ENCODE measurements around the gene TMTC1. TPM values are rescaled to one million over a fixed set of nuclear protein-coding genes. Genes with fewer than 3 reads are reported as not detected.

TMTC1 gene
- total RNA-seq, 2 experiments from 2014 or later = not detected

DNA sequence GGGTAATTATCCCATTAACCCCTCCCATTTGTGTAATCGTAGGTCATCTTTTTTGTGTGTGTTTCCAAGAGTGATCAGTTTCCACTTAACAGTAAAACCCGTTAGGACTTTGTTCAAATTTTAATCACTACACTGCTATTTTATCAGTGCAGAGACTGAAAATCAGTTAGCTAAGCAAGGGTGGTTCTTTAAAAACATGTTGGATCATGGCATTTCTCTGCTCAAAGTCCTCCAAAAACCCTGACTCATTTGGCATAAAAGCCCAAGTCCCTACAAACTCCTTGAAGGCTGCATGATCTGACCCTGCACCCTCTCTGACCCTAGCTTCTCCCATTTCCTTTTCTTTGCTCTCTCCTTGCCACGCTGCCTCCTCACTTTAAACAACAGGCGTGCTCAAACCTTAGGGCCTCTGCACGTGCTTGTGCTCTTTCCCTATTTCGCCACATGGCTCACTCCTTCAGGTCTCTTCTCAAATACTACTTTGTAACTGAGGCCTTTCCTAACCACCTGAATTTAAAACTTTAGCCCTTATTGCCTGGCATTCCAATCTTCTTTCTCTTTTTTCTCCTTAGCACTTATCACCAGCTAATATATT is 273.1 kb downstream of the TMTC1 start:
- H3K4me1 Mint-ChIP-seq = no peaks in the 10 kb centered on the region

DNA sequence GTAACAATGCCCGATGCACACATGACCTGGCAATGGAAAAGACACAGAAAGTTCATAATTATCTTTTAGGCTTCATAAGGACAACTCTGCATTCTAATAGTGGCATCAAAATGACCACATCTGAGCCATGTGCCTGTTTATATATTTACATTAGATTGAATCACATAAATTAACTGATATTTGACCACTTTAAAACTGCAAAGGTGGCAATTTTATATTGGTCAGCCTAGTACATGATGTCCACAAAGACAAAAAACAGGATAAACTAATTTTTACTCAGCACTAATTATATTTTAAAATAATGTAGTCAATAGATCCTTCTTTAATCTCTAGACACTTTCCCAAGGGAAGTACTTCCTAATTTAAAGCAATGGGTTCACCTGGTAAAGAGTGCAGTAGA is 274.2 kb downstream of the TMTC1 start:
- Mint-ChIP-seq H3K27me3 (peaks cover 19% of the 10 kb centered on the region), H3K4me3 (no peak overlapping the region), H3K4me1 (no peaks in the 10 kb centered on the region), H3K36me3 (ENCODE audit: low read depth) (no peaks in the 10 kb centered on the region), H3K27ac (no peak overlapping the region), H3K9me3 (no peaks in the 10 kb centered on the region)
- ChIA-PET POLR2A (no interaction called here), CTCF (no interaction called here)
- DNase-seq = no peak

More for the DNA sequence above, 273.1 kb downstream of the TMTC1 start:
- H3K36me3 Mint-ChIP-seq (ENCODE audit: low read depth) = no peaks in the 10 kb centered on the region
- POLR2A ChIA-PET = no interaction called here
- H3K4me3 Mint-ChIP-seq = no peak overlapping the region
- H3K27me3 Mint-ChIP-seq = peaks cover 26% of the 10 kb centered on the region
- DNase-seq = no peak
- no peaks in the 10 kb centered on the region for H3K9me3 Mint-ChIP-seq
- no peak overlapping the region for H3K27ac Mint-ChIP-seq
- CTCF ChIA-PET = no interaction called here

DNA sequence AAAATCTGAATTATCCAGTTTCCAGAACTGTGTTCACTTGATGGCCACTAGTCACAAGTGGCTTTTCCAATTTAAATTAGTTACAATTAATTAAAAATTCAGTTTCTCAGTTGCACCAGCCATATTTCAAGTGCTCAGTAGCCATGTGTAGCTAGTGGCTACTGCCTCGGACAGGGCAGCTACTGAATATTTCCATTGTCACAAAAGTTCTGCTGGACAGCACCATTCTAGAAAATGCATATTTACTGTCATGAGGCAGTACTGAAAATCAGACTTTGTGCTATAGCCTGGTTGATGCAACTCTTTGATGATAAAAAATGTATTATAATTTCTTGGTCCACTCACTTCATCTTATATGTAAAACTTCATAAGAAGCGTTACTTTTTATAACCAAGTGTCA is 274.8 kb downstream of the TMTC1 start:
- Mint-ChIP-seq H3K9me3 (no peaks in the 10 kb centered on the region), H3K4me1 (no peaks in the 10 kb centered on the region), H3K36me3 (ENCODE audit: low read depth) (no peaks in the 10 kb centered on the region), H3K27ac (no peak overlapping the region), H3K4me3 (no peak overlapping the region), H3K27me3 (peaks cover 20% of the 10 kb centered on the region)
- POLR2A ChIA-PET = no interaction called here
- DNase-seq = no peak
- CTCF ChIA-PET = no interaction called here

DNA sequence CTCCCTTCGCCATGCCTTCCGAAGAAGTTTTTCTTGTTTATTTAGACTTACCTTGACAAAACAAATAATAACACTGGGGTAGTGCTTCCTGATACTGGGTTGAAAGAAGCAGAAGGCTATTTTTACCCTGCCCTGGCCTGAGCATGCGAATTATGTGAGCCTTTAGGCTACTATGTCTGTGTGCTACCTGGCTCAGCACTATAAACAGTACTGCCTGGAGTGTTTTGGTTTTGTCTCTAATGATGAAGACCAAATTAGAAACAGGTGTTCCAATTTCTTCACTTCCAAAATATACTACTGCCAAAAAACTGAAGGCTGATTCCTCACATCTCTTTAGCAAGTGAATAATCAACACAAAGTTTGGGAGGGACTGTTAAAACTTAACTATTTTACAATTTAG is 278.6 kb downstream of the TMTC1 start:
- H3K9me3 Mint-ChIP-seq = no peaks in the 10 kb centered on the region
- DNase-seq = no peak
- H3K4me1 Mint-ChIP-seq = no peaks in the 10 kb centered on the region
- ChIA-PET CTCF (no interaction called here), POLR2A (no interaction called here)
- H3K36me3 Mint-ChIP-seq (ENCODE audit: low read depth) = no peaks in the 10 kb centered on the region
- H3K27me3 Mint-ChIP-seq = peaks cover 16% of the 10 kb centered on the region
- H3K4me3 Mint-ChIP-seq = no peak overlapping the region
- no peak overlapping the region for H3K27ac Mint-ChIP-seq

DNA sequence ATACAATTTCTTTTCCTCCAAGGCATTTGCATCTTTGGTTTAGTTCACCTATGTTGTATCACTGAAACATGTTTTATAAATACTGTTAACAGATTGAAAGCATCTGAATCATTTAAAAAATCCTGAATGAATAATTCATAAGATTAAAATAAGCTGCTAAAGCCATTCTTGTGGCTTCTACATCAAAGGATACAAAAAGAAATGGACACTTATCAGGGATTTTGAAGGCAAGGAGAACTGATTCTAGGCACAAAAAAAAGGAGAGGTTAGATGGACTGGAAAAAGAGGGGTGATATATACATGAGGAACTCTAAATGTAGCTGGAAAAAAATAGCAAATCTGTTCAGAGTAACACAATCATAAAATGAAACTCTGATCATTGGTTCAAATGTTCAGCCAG is 280.5 kb downstream of the TMTC1 start:
- H3K27me3 Mint-ChIP-seq = peaks cover 16% of the 10 kb centered on the region
- no peaks in the 10 kb centered on the region for H3K36me3 Mint-ChIP-seq (ENCODE audit: low read depth)
- no peaks in the 10 kb centered on the region for H3K9me3 Mint-ChIP-seq
- ChIA-PET CTCF (no interaction called here), POLR2A (no interaction called here)
- H3K4me1 Mint-ChIP-seq = no peaks in the 10 kb centered on the region
- no peak overlapping the region for H3K4me3 Mint-ChIP-seq
- no peak overlapping the region for H3K27ac Mint-ChIP-seq
- no peak for DNase-seq

DNA sequence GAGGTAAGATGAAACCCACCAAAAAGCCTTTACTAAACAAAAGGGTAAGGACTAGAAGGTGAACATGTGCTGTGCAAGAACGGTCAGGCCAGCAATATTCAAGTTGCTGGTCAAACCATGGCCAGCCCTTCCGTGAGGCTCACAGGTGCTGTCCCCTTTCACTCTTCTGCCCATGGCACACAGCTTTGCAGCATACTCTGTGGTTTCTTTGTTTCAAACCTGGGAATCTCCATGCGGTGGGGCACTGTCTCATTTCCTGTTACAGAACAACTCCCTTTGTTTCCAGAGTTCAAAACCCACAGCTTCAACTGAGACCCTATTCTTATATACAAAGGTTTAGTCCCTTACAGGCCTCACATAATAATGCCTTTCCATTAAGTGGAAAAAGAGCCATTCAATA is 284.5 kb downstream of the TMTC1 start:
- no peak overlapping the region for H3K4me3 Mint-ChIP-seq
- no peaks in the 10 kb centered on the region for H3K36me3 Mint-ChIP-seq (ENCODE audit: low read depth)
- H3K4me1 Mint-ChIP-seq = no peaks in the 10 kb centered on the region
- no peak for DNase-seq
- peaks cover 7% of the 10 kb centered on the region for H3K27me3 Mint-ChIP-seq
- no peak overlapping the region for H3K27ac Mint-ChIP-seq
- POLR2A ChIA-PET = no interaction called here
- CTCF ChIA-PET = no interaction called here
- H3K9me3 Mint-ChIP-seq = no peaks in the 10 kb centered on the region

DNA sequence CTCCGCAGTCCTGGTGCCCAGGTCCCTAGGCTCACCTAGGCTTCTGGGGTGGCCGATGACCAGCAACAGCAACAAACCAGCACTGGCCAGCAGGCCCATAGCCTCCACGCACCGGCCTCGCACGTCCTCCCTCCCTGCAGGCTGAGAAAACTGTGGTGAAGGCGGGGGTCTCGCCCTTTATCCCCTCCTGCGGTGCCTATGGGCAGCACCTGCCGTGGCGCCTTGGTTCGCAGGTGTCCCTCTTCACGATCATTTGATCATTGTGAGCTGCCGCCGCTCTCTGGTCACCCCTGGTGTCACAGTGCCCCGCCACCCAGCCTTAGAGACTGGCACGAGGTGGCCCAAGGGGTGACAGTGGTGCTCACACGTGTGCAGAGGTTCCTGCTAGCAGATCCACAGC is 286.2 kb downstream of the TMTC1 start, which contains the start of gene OVCH1:
Gene OVCH1, minus strand, starts transcription at position 99 of the 400 bp plus-strand sequence. Its CDS starts 0 bp downstream, at position 99.
- Mint-ChIP-seq H3K27me3 (peaks cover 7% of the 10 kb centered on the region), H3K4me3 (no peak within 1 kb of the TSS), H3K9me3 (no peaks in the 10 kb centered on the region), H3K4me1 (no peaks in the 10 kb centered on the region), H3K36me3 (ENCODE audit: low read depth) (no peaks in the 10 kb centered on the region), H3K27ac (no peak within 1 kb of the TSS)
- DNase-seq = no peak
- POLR2A ChIA-PET = no interaction called here
- CTCF ChIA-PET = no interaction called here

DNA sequence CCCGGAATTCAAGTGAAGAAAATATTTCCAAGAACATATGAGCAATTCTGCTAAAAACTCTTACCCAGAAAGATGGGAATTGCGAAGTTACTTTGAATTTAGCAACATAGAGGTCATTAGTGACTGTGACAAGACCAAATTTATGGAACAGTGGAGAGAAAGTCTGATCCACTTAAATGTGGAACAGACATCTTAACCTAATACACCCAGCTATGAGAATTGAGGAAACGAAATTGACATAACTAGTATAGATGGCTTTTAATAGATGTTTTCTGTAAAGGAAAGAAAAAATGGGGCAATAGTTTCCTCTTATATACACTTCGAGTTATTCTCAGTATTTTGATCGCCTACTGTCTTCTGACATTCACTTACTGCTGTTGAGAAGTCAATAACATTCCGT is 290.9 kb downstream of the TMTC1 start:
- Mint-ChIP-seq H3K9me3 (no peaks in the 10 kb centered on the region), H3K27me3 (peaks cover 24% of the 10 kb centered on the region), H3K4me1 (no peaks in the 10 kb centered on the region), H3K36me3 (ENCODE audit: low read depth) (no peaks in the 10 kb centered on the region), H3K27ac (no peak overlapping the region), H3K4me3 (no peak overlapping the region)
- ChIA-PET POLR2A (no interaction called here), CTCF (interaction anchor here (0.6 kb wide), 1 partner anchor 1753 kb away, joined by 3 read pairs; no protein-coding TSS in a partner anchor)
- DNase-seq = no peak

DNA sequence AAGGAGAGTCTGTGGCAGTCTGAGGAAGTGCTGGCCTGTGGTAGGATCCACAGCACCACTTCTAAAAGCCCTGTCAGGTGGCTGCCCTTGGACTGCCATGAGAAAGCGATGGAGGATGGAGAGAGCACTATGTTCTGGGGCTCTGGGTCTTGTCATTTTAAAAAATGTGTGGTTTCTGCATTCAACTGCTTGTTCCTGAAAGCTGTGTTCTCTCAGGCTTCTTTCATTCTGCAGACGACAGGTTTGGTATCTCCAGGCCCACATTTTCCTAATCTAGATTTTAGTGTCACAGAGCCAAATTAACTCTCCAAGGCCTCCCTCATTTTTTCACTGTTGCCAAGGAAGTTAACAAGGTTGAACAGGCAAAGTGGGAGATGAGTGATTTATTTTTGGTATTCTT is 296.8 kb downstream of the TMTC1 start:
- no peaks in the 10 kb centered on the region for H3K36me3 Mint-ChIP-seq (ENCODE audit: low read depth)
- H3K9me3 Mint-ChIP-seq = no peaks in the 10 kb centered on the region
- ChIA-PET POLR2A (no interaction called here), CTCF (no interaction called here)
- H3K4me3 Mint-ChIP-seq = no peak overlapping the region
- H3K4me1 Mint-ChIP-seq = no peaks in the 10 kb centered on the region
- no peak for DNase-seq
- peaks cover 19% of the 10 kb centered on the region for H3K27me3 Mint-ChIP-seq
- H3K27ac Mint-ChIP-seq = no peak overlapping the region

DNA sequence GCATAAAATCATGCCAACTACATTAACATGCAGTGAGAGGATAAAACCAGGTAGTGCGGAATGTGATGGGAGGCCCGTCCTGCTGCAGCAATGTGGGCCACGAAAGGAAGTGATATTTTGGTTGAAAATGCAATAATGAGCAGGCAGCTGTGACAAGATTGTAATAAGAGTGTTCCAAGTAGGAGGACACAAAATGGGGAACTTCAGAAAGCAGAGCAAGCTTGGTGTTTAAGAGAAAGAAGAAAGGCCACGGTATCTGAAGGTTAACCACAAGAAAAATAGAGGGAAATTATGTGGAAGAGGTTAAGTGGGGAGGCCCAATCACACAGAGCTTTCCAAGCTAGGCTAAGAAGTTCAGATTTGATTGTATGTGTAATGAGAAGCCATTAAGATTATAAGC is 320.5 kb downstream of the TMTC1 start:
- Mint-ChIP-seq H3K4me1 (no peaks in the 10 kb centered on the region), H3K36me3 (ENCODE audit: low read depth) (no peaks in the 10 kb centered on the region), H3K27ac (no peak overlapping the region), H3K27me3 (no peaks in the 10 kb centered on the region), H3K4me3 (no peak overlapping the region), H3K9me3 (no peaks in the 10 kb centered on the region)
- DNase-seq = no peak
- ChIA-PET CTCF (no interaction called here), POLR2A (no interaction called here)

DNA sequence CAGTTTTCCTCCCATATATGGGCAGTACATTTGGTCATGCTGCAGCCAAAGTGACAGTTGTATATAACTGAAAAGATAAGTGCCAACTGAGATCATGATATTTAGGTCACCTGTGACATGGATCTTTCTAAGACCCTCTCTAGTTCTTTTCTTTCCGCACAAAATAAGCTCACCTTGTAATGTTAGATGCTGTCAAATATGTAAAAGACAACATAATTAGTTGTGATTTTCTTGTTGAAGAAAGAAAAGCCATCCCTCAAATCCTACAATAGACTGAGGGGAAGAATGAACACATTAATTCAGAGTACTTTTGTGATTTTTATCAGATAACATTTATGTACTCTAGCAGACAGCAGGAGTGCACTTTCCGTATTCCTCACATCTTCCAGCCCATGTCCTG is 323.7 kb downstream of the TMTC1 start:
- CTCF ChIA-PET = no interaction called here

DNA sequence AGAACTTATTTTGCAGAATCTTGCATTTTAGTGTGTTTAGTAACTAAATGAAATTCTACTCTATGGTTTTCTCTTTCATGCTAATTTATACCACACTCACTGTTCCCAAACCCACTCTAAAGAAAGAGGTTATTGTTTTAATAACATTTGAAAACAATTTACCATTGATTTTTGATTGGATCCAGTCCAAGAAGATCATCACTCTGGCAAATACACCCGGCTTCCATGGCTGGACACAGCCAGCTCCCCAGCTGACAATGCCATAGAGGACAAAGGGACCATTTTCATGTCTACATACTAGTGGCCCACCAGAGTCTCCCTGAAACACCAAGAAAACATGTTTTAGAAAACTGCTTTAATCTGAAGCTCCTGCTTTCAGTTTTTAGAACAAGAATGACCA is 328.7 kb downstream of the TMTC1 start:
- no peaks in the 10 kb centered on the region for H3K4me1 Mint-ChIP-seq

More for the DNA sequence above, 323.7 kb downstream of the TMTC1 start:
- no peaks in the 10 kb centered on the region for H3K4me1 Mint-ChIP-seq
- no peak for DNase-seq
- peaks cover 1% of the 10 kb centered on the region for H3K27me3 Mint-ChIP-seq
- no peaks in the 10 kb centered on the region for H3K9me3 Mint-ChIP-seq
- H3K4me3 Mint-ChIP-seq = no peak overlapping the region
- H3K36me3 Mint-ChIP-seq (ENCODE audit: low read depth) = no peaks in the 10 kb centered on the region
- no peak overlapping the region for H3K27ac Mint-ChIP-seq
- POLR2A ChIA-PET = no interaction called here

DNA sequence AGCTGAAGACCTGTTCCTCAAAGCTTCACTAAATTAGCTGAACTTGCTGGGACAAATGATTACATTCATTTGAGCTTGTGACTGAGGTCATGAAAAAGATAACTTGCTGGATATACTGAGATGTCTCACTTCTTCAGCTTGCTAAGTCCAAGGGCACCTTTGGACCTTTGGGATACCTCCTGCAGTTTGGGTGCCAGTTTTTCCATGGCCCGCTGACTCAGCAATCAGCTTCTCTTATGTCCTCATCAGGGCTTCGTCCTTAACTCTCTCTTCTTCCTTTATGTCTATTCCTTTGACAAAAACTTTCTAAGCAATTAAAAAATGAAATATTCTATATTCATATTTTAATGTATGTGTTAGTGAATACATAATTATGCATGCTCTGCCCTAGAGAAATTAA is 331.9 kb downstream of the TMTC1 start:
- Mint-ChIP-seq H3K27ac (no peak overlapping the region), H3K9me3 (no peaks in the 10 kb centered on the region), H3K27me3 (peaks cover 10% of the 10 kb centered on the region), H3K36me3 (ENCODE audit: low read depth) (no peaks in the 10 kb centered on the region), H3K4me1 (no peaks in the 10 kb centered on the region), H3K4me3 (no peak overlapping the region)
- POLR2A ChIA-PET = no interaction called here
- DNase-seq = no peak
- CTCF ChIA-PET = no interaction called here

More for the DNA sequence above, 328.7 kb downstream of the TMTC1 start:
- no peaks in the 10 kb centered on the region for H3K9me3 Mint-ChIP-seq
- H3K4me3 Mint-ChIP-seq = no peak overlapping the region
- H3K27ac Mint-ChIP-seq = no peak overlapping the region
- H3K27me3 Mint-ChIP-seq = peaks cover 7% of the 10 kb centered on the region
- CTCF ChIA-PET = no interaction called here
- POLR2A ChIA-PET = no interaction called here
- H3K36me3 Mint-ChIP-seq (ENCODE audit: low read depth) = no peaks in the 10 kb centered on the region
- no peak for DNase-seq
